A549 (cell line): ENCODE measurements around the gene SIDT2. TPM values are rescaled to one million over a fixed set of nuclear protein-coding genes. Genes with fewer than 3 reads are reported as not detected.
"Not testable (repeated sequence)": the region's sequence is repeated elsewhere in the genome, so short reads cannot be mapped to it uniquely, and the experiment has no call there.

ENCODE experiments used
- ATAC-seq, 2 experiments: fragments of 200-7000 bp in 1 of 2; fragments of >200 bp in 1 of 2; cut with Nextera tagmentation in 1 of 2; cut with Tn5 transposase in 1 of 2; 3 replicates each; pipeline versions ENCODE4 v1.8.0 to v1.9.1; 2018 to 2020; ENCODE audit warnings: mild to moderate bottlenecking in 1 of 2, moderate library complexity in 1 of 2
- CTCF ChIA-PET: fragments of 300-600 bp; sonication (Branson Sonifier 250); formaldehyde crosslinking; extraction: SDS; loops from one replicate; lab custom pipeline; 2021; ENCODE audit warnings: antibody characterized with exemption, inconsistent platforms; lab: Yijun Ruan, JAX
- POLR2A ChIA-PET: fragments of 350-600 bp; formaldehyde crosslinking; extraction: SDS; loops from one replicate; lab custom pipeline; 2021; ENCODE audit warnings: antibody characterized with exemption, inconsistent platforms; lab: Yijun Ruan, JAX
- DNase-seq, 2 experiments: peaks; one replicate each; pipeline versions ENCODE4 v3.0.0 to v3.0.0-alpha.2; 2011 to 2016; ENCODE audit warnings: low read depth in 1 of 2, low spot score in 1 of 2
- FAIRE-seq: peaks from 2 replicates; lab custom pipeline; 2011; peaks lifted over from hg19 to GRCh38; lab: Jason Lieb, UNC
- H3K27ac ChIP-seq, 2 experiments: fragments of >200 bp; sonication (Bioruptor Twin); formaldehyde crosslinking; 3 replicates each; pipeline ENCODE4 v1.5.1; 2016 to 2017
- H3K4me1 ChIP-seq: fragments of >200 bp; sonication (Bioruptor Twin); formaldehyde crosslinking; 3 replicates; pipeline ENCODE4 v1.6.1; 2016
- H3K4me2 ChIP-seq: fragments of >200 bp; sonication (Bioruptor Twin); formaldehyde crosslinking; 3 replicates; pipeline ENCODE4 v1.6.1; 2016
- H3K4me3 ChIP-seq: fragments of >200 bp; sonication (Bioruptor Twin); formaldehyde crosslinking; 3 replicates; pipeline ENCODE4 v1.5.1; 2016
- H3K9me3 ChIP-seq: fragments of >200 bp; sonication (Bioruptor Twin); formaldehyde crosslinking; 3 replicates; pipeline ENCODE4 v1.6.1; 2016
- BCL3 ChIP-seq: fragments of >200 bp; sonication (Bioruptor Twin); formaldehyde crosslinking; IDR thresholded peaks from 3 replicates; pipeline ENCODE4 v1.6.1; 2016
- CBX2 ChIP-seq: fragments of 200-600 bp; sonication (generic); IDR thresholded peaks from 2 replicates; pipeline ENCODE4 v1.6.1; 2016; ENCODE audit warnings: low read depth, mild to moderate bottlenecking, borderline replicate concordance
- CEBPB ChIP-seq, 2 experiments: fragments of >200 bp in 1 of 2; sonication (Bioruptor Twin) in 1 of 2; formaldehyde crosslinking in 1 of 2; IDR thresholded peaks; 2 replicates each; pipeline ENCODE4 v1.6.1; 2012 to 2016
- CHD2 ChIP-seq: fragments of 150-350 bp; IDR thresholded peaks from 2 replicates; pipeline ENCODE4 v1.6.1; 2014; ENCODE audit warnings: low read length; ENCODE audit not compliant: partially characterized antibody
- EHF ChIP-seq: fragments of 250-450 bp; sonication (Bioruptor Pico); IDR thresholded peaks from 2 replicates; pipeline ENCODE4 v1.5.0; 2020; ENCODE audit warnings: mild to moderate bottlenecking
- ELK1 ChIP-seq: fragments of 150-350 bp; IDR thresholded peaks from 2 replicates; pipeline ENCODE4 v1.6.1; 2014; ENCODE audit warnings: low read depth, mild to moderate bottlenecking, low read length
- FOSL2 ChIP-seq, 2 experiments: fragments of 450-650 bp in 1 of 2; fragments of >200 bp in 1 of 2; sonication (Bioruptor Twin) in 1 of 2; formaldehyde crosslinking; IDR thresholded peaks; 2 replicates each; pipeline versions ENCODE4 v1.5.0 to v1.6.1; 2016 to 2020; ENCODE audit warnings: mild to moderate bottlenecking in 1 of 2, moderate library complexity in 1 of 2
- FOXS1 ChIP-seq: fragments of 250-450 bp; sonication (Bioruptor Pico); IDR thresholded peaks from 2 replicates; pipeline ENCODE4 v1.5.0; 2020; ENCODE audit warnings: mild to moderate bottlenecking, moderate library complexity
- HES2 ChIP-seq: fragments of >200 bp; sonication (Bioruptor Twin); formaldehyde crosslinking; IDR thresholded peaks from 2 replicates; pipeline ENCODE4 v1.6.1; 2016
- HOXB5 ChIP-seq: fragments of 250-450 bp; sonication (Bioruptor Pico); IDR thresholded peaks from 2 replicates; pipeline ENCODE4 v1.5.0; 2020; ENCODE audit warnings: mild to moderate bottlenecking, moderate library complexity
- KDM5A ChIP-seq: fragments of 200-600 bp; sonication (generic); IDR thresholded peaks from 2 replicates; pipeline ENCODE4 v1.6.1; 2016; ENCODE audit warnings: antibody characterized with exemption, mild to moderate bottlenecking
- MAZ ChIP-seq: fragments of 150-350 bp; IDR thresholded peaks from 2 replicates; pipeline ENCODE4 v1.6.1; 2014; ENCODE audit warnings: antibody characterized with exemption, low read depth, low read length, borderline replicate concordance
- MYC ChIP-seq: IDR thresholded peaks from 2 replicates; pipeline ENCODE4 v1.6.1; 2012; ENCODE audit warnings: mild to moderate bottlenecking, inconsistent platforms, low read length, improper control_type of control experiment, borderline replicate concordance
- NPAS2 ChIP-seq: fragments of 250-450 bp; sonication (Bioruptor Pico); IDR thresholded peaks from 2 replicates; pipeline ENCODE4 v1.8.0; 2022; ENCODE audit warnings: mild to moderate bottlenecking, moderate library complexity, borderline replicate concordance
- NR3C1 ChIP-seq: fragments of >200 bp; sonication (Bioruptor Twin); formaldehyde crosslinking; IDR thresholded peaks from 3 replicates; pipeline ENCODE4 v1.6.1; 2017
- PBX3 ChIP-seq: IDR thresholded peaks from 2 replicates; pipeline ENCODE4 v1.6.1; 2012
- POLR2A ChIP-seq: IDR thresholded peaks from 2 replicates; pipeline ENCODE4 v1.6.1; 2012; ENCODE audit warnings: mild to moderate bottlenecking, low read length
- RAD21 ChIP-seq, 2 experiments: fragments of >200 bp in 1 of 2; sonication (Bioruptor Twin) in 1 of 2; formaldehyde crosslinking in 1 of 2; IDR thresholded peaks in 1 of 2; conservative IDR thresholded peaks in 1 of 2; 2 replicates in 1 of 2; 3 replicates in 1 of 2; pipeline ENCODE4 v1.6.1; 2012 to 2018; ENCODE audit warnings: inconsistent platforms in 1 of 2
- RARB ChIP-seq: fragments of 250-450 bp; sonication (Bioruptor Pico); IDR thresholded peaks from 2 replicates; pipeline ENCODE4 v1.8.0; 2021; ENCODE audit warnings: mild to moderate bottlenecking, moderate library complexity
- RCOR1 ChIP-seq: fragments of 150-350 bp; IDR thresholded peaks from 2 replicates; pipeline ENCODE4 v1.6.1; 2014; ENCODE audit warnings: antibody characterized with exemption, low read length, low read depth
- SREBF2 ChIP-seq: fragments of 450-650 bp; IDR thresholded peaks from 2 replicates; pipeline ENCODE4 v1.6.1; 2014; ENCODE audit warnings: mild to moderate bottlenecking, moderate library complexity
- TP53 ChIP-seq: fragments of 250-450 bp; sonication (Bioruptor Pico); IDR thresholded peaks from 2 replicates; pipeline ENCODE4 v1.5.0; 2021; ENCODE audit warnings: mild to moderate bottlenecking, moderate library complexity
- ZC3H11A ChIP-seq: fragments of 450-650 bp; IDR thresholded peaks from 2 replicates; pipeline ENCODE4 v1.6.1; 2014; ENCODE audit warnings: antibody characterized with exemption, mild to moderate bottlenecking
- ZSCAN20 ChIP-seq: fragments of 250-450 bp; sonication (Bioruptor Pico); IDR thresholded peaks from 2 replicates; pipeline ENCODE4 v1.8.0; 2022; ENCODE audit warnings: mild to moderate bottlenecking, moderate library complexity
- WGBS: methylation state at CpG from one replicate; pipeline ENCODE4 v1.1.6; 2017; ENCODE audit errors: missing lambda C conversion rate; 5-methylcytosine and 5-hydroxymethylcytosine counted together
- polyA plus RNA-seq, 4 experiments: library from polyadenylated mRNA; depleted of rRNA in 3 of 4; stranded (reverse); fragments of >200 nt; fragmentation: RNase III in 1 of 4; extraction: RNeasy Plus Mini Kit Qiagen cat#74134 plus additional on column Dnase treatment in 1 of 4; gene quantifications; 2 replicates in 3 of 4; 3 replicates in 1 of 4; pipeline ENCODE4 v1.2.3, GENCODE V29; 2011 to 2017
- TF ChIP-seq, protein P1 (sequence below): fragments of 450-650 bp; IDR thresholded peaks from 2 replicates; pipeline ENCODE4 v1.6.1; 2014; ENCODE audit warnings: antibody characterized with exemption
- TF ChIP-seq, protein P2 (sequence below): IDR thresholded peaks from 2 replicates; pipeline ENCODE4 v1.6.1; 2012; ENCODE audit warnings: low read depth, borderline replicate concordance

Gene SIDT2
- polyA plus RNA-seq, 2 of the 4 experiments (the other 2 are of a cell fraction), result 5.9 to 8.5 TPM

- TF ChIP-seq HES2 (no peak), MYC (no peak)
Measured at GRCh38 chr11:117182551-117182935, 4.0 kb downstream of the SIDT2 start (continued).

- H3K4me2 ChIP-seq, H3K9me3 ChIP-seq, FAIRE-seq, H3K27ac ChIP-seq, H3K4me3 ChIP-seq, DNase-seq, POLR2A ChIA-PET, ATAC-seq: not testable (repeated sequence)
- WGBS, result 94% methylated on average over 13 of the region's 13 CpGs
- H3K4me1 ChIP-seq, result peaks cover 13% of the 10 kb centered on the region
- CTCF ChIA-PET, result interaction anchor here (1.0 to 7.2 kb wide), 3 partner anchors 10 to 44 kb away, joined by 3 to 69 read pairs (median 3); no protein-coding TSS in a partner anchor
Measured at GRCh38 chr11:117183178-117183577, 4.6 kb downstream of the SIDT2 start.

DNA sequence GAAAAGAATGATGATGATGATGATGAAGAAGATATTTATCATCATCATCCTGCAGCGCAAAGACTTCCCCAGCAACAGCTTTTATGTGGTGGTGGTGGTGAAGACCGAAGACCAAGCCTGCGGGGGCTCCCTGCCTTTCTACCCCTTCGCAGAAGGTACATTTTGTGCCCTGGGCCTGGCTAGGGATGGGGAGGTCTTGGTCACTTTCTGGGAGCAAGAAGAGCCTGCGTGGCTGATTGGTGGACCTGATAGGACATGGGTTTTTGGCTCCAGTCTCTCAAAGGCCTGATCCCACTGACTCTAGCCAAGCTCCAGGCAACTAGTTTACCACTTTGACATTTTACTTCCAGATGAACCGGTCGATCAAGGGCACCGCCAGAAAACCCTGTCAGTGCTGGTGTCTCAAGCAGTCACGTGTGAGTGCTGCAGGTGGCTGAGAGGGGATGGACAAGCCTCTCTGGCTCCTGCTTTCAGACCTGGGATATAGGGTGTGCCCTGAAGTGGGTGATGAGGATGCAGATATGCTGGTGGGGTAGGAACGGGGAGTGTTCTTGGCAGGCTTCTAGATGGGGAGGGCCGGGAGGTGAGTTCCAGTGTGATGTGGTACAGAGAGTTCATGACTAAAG lies 5.3 kb downstream of the SIDT2 start:
- ChIA-PET POLR2A (no interaction called here), CTCF (interaction anchor here (1.4 to 7.2 kb wide), 2 partner anchors 10 to 44 kb away, joined by 3 to 69 read pairs; no protein-coding TSS in a partner anchor)
- 91% methylated on average over 9 of the region's 11 CpGs for WGBS
- DNase-seq (no peak), ATAC-seq (no peak), FAIRE-seq (no peak)
- H3K4me3 ChIP-seq, result no peak overlapping the region
- H3K4me2 ChIP-seq, result no peak overlapping the region
- H3K27ac ChIP-seq, result no peak overlapping the region
- TF ChIP-seq SREBF2 (no peak), MAZ (no peak), CEBPB (IDR thresholded peaks at IDR 0.05) (no peak), ZC3H11A (no peak), FOSL2 (IDR thresholded peaks at IDR 0.05) (no peak), FOSL2 (CRISPR knock-in tag; IDR thresholded peaks at IDR 0.05) (no peak), POLR2A (no peak), RAD21 (conservative IDR thresholded peaks at IDR 0.05 in 1 of 2, IDR thresholded peaks at IDR 0.05 in 1 of 2) (no peak), NPAS2 (CRISPR knock-in tag) (no peak), FOXS1 (CRISPR knock-in tag) (no peak), NR3C1 (no peak), EHF (CRISPR knock-in tag) (no peak), BCL3 (no peak)
- TF ChIP-seq, protein P1, sequence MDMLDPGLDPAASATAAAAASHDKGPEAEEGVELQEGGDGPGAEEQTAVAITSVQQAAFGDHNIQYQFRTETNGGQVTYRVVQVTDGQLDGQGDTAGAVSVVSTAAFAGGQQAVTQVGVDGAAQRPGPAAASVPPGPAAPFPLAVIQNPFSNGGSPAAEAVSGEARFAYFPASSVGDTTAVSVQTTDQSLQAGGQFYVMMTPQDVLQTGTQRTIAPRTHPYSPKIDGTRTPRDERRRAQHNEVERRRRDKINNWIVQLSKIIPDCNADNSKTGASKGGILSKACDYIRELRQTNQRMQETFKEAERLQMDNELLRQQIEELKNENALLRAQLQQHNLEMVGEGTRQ, result no peak
- no peaks in the 10 kb centered on the region for H3K9me3 ChIP-seq
- peaks cover 13% of the 10 kb centered on the region for H3K4me1 ChIP-seq

GRCh38 chr11:117185736-117186430 lies 7.3 kb downstream of the SIDT2 start:
- CTCF ChIA-PET, result interaction anchor here (0.6 kb wide), 1 partner anchor 8 kb away, joined by 6 read pairs; no protein-coding TSS in a partner anchor
- TF ChIP-seq KDM5A (no peak), CHD2 (no peak), ELK1 (no peak), ZC3H11A (no peak), RARB (CRISPR knock-in tag) (no peak), HOXB5 (CRISPR knock-in tag) (no peak), ZSCAN20 (CRISPR knock-in tag) (no peak), CEBPB (IDR thresholded peaks at IDR 0.05) (no peak), CBX2 (no peak), PBX3 (no peak), RCOR1 (no peak), TP53 (no peak)
- TF ChIP-seq, protein P2, sequence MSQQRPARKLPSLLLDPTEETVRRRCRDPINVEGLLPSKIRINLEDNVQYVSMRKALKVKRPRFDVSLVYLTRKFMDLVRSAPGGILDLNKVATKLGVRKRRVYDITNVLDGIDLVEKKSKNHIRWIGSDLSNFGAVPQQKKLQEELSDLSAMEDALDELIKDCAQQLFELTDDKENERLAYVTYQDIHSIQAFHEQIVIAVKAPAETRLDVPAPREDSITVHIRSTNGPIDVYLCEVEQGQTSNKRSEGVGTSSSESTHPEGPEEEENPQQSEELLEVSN, result no peak

More at GRCh38 chr11:117185736-117186430, 7.3 kb downstream of the SIDT2 start:
- FAIRE-seq, result no peak
- no peak for DNase-seq
- peaks cover 2% of the 10 kb centered on the region for H3K4me1 ChIP-seq
- 87% methylated on average over 5 of the region's 5 CpGs for WGBS
- H3K4me2 ChIP-seq, result no peak overlapping the region
- no peak for ATAC-seq
- H3K4me3 ChIP-seq, result no peak overlapping the region
- H3K27ac ChIP-seq, result no peak overlapping the region
- no peaks in the 10 kb centered on the region for H3K9me3 ChIP-seq
- POLR2A ChIA-PET, result no interaction called here
